ENCODE data around the gene GBF1. TPM values are rescaled to one million over a fixed set of nuclear protein-coding genes. Genes with fewer than 3 reads are reported as not detected.

GBF1 gene
- total and polyA plus RNA-seq, 2 experiments from 2014 or later, result 43.1 to 55.4 TPM

DNA sequence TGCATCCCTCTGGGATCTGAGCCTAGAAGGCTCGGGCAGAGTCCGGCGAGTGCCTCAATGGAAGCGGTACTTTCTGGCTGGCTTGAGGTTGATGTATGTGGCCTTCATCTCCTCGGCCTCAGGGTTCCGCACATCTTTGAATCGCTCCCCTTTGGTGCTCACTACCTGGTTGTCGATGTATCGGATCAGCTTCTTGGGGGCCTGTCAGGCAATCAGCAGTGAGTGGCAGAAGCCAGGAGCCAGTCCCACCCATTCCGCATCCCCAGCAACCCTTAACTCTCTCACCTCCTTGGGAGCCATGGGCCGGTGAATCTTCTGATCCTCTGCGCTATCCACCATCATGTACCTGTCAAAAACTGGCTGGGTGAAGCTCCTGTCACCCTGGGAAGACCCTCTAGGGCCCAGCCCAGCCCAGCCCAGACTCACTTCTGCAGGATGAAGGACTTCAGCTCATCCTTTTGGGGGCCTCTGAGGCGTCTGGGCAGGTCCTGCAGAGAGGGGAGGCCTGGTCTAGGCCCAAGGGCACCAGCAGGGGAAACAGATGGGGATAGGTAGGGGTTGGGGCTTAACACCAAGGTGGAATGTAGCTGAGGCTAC lies 178.1 kb downstream of the GBF1 start:
- H3K4me1 ChIP-seq (ENCODE audit: insufficient read depth), result peaks cover 24% of the 10 kb centered on the region
- no peak overlapping the region for H3K4me3 ChIP-seq

DNA sequence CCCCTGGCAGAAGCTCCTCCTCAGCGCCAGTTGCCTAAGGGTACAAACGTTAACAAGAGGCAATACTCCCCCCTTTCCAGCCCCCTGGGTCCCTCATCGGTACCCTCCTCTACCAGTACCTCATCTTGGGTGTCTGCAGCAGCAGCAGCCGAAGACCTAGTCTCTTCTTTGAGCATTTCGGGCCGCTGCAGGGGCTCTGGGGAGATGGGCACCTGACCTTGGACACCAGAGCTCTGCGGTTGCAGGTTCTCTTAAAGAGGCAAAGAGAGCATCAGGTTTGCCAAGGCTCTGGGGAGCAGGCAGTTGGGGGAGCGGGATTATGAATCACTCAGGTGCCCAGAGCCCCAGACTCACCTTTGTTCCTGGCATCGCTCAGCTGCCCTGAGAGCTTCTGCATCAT lies 178.8 kb downstream of the GBF1 start:
- H3K4me3 ChIP-seq, result no peak overlapping the region
- H4K20me1 ChIP-seq (ENCODE audit: insufficient read depth, poor library complexity, severe bottlenecking), result peaks cover 5% of the 10 kb centered on the region
- TF ChIP-seq, protein P1, sequence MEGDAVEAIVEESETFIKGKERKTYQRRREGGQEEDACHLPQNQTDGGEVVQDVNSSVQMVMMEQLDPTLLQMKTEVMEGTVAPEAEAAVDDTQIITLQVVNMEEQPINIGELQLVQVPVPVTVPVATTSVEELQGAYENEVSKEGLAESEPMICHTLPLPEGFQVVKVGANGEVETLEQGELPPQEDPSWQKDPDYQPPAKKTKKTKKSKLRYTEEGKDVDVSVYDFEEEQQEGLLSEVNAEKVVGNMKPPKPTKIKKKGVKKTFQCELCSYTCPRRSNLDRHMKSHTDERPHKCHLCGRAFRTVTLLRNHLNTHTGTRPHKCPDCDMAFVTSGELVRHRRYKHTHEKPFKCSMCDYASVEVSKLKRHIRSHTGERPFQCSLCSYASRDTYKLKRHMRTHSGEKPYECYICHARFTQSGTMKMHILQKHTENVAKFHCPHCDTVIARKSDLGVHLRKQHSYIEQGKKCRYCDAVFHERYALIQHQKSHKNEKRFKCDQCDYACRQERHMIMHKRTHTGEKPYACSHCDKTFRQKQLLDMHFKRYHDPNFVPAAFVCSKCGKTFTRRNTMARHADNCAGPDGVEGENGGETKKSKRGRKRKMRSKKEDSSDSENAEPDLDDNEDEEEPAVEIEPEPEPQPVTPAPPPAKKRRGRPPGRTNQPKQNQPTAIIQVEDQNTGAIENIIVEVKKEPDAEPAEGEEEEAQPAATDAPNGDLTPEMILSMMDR (IDR thresholded peaks at IDR 0.05; ENCODE audit: poor library complexity), result no peak
- TF ChIP-seq EZH2phosphoT487 (IDR thresholded peaks at IDR 0.05; ENCODE audit: low read depth, severe bottlenecking, unreplicated experiment) (no peak), EZH2 (IDR thresholded peaks at IDR 0.05; ENCODE audit: borderline replicate concordance) (no peak)
- H3K36me3 ChIP-seq (replicated peaks; ENCODE audit: insufficient read depth, low read depth), result no peaks in the 10 kb centered on the region
- 96% methylated on average over 9 of the region's 9 CpGs for WGBS (ENCODE audit: low lambda C conversion rate, missing lambda C conversion rate)
- H3K9me2 ChIP-seq (replicated peaks; ENCODE audit: insufficient read depth), result no peaks in the 10 kb centered on the region
- H3K27me3 ChIP-seq, result peaks cover under 1% of the 10 kb centered on the region
- H3K79me2 ChIP-seq, result peaks cover 21% of the 10 kb centered on the region
- no peak overlapping the region for H3K4me2 ChIP-seq
- no peak overlapping the region for H3K27ac ChIP-seq
- no peak overlapping the region for H2AFZ ChIP-seq
- DNase-seq (ENCODE audit: low spot score), result no peak
- H3K9me3 ChIP-seq (ENCODE audit: low read depth), result no peaks in the 10 kb centered on the region
- peaks cover 23% of the 10 kb centered on the region for H3K4me1 ChIP-seq (ENCODE audit: insufficient read depth)

More for the DNA sequence above, 178.1 kb downstream of the GBF1 start:
- Histone ChIP-seq H3K27me3 (peaks cover 5% of the 10 kb centered on the region), H3K36me3 (replicated peaks; ENCODE audit: insufficient read depth, low read depth) (no peaks in the 10 kb centered on the region), H3K9me3 (ENCODE audit: low read depth) (no peaks in the 10 kb centered on the region), H3K9me2 (replicated peaks; ENCODE audit: insufficient read depth) (no peaks in the 10 kb centered on the region), H3K79me2 (peaks cover 21% of the 10 kb centered on the region), H4K20me1 (ENCODE audit: insufficient read depth, poor library complexity, severe bottlenecking) (peaks cover 5% of the 10 kb centered on the region), H3K27ac (no peak overlapping the region), H3K4me2 (peak overlapping the region; percentile 100), H2AFZ (no peak overlapping the region)
- TF ChIP-seq EZH2 (IDR thresholded peaks at IDR 0.05; ENCODE audit: borderline replicate concordance) (no peak), EZH2phosphoT487 (IDR thresholded peaks at IDR 0.05; ENCODE audit: low read depth, severe bottlenecking, unreplicated experiment) (no peak)
- TF ChIP-seq, protein P1 (IDR thresholded peaks at IDR 0.05; ENCODE audit: poor library complexity), result no peak
- DNase-seq (ENCODE audit: low spot score), result no peak
- WGBS (ENCODE audit: low lambda C conversion rate, missing lambda C conversion rate), result 98% methylated on average over 13 of the region's 13 CpGs

DNA sequence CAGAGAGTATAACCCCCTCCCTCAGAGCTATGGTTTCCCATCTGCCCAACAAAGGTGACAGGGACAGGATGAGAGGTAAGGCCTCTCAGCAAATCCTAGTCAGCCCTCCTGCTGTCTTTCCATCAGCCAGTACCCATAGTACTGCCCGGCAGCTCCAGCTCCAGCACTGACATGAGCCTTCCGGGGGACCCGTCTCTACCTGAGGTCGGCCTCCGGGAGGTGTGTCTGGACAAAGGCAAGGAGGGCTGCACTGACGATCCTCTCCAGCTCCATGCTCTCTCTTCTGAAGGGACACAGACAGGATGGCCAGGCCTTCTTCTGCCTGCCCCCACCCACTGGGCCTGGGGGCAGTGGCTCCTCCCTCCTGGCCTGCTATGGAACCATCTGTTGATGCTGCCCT lies 179.6 kb downstream of the GBF1 start:
- DNase-seq (ENCODE audit: low spot score), result no peak
- Histone ChIP-seq H3K79me2 (peaks cover 21% of the 10 kb centered on the region), H3K4me2 (no peak overlapping the region), H3K4me1 (ENCODE audit: insufficient read depth) (peaks cover 15% of the 10 kb centered on the region), H3K27ac (no peak overlapping the region), H4K20me1 (ENCODE audit: insufficient read depth, poor library complexity, severe bottlenecking) (peaks cover 5% of the 10 kb centered on the region), H3K4me3 (no peak overlapping the region), H3K9me3 (ENCODE audit: low read depth) (no peaks in the 10 kb centered on the region), H2AFZ (no peak overlapping the region), H3K36me3 (replicated peaks; ENCODE audit: insufficient read depth, low read depth) (no peaks in the 10 kb centered on the region), H3K27me3 (no peaks in the 10 kb centered on the region), H3K9me2 (replicated peaks; ENCODE audit: insufficient read depth) (no peaks in the 10 kb centered on the region)
- TF ChIP-seq EZH2 (IDR thresholded peaks at IDR 0.05; ENCODE audit: borderline replicate concordance) (no peak), EZH2phosphoT487 (IDR thresholded peaks at IDR 0.05; ENCODE audit: low read depth, severe bottlenecking, unreplicated experiment) (no peak)
- TF ChIP-seq, protein P1 (IDR thresholded peaks at IDR 0.05; ENCODE audit: poor library complexity), result no peak
- 91% methylated on average over 6 of the region's 6 CpGs for WGBS (ENCODE audit: low lambda C conversion rate, missing lambda C conversion rate)

All from hepatocyte (in vitro differentiated cells).